GM20431 (cell line): ENCODE results near the gene FNDC8.
"Not testable (repeated sequence)": the region's sequence is repeated elsewhere in the genome, so short reads cannot be mapped to it uniquely, and the experiment has no call there.

ENCODE experiments used
- in situ Hi-C: fragments of 300-500 bp; cut with MseI, MboI; formaldehyde crosslinking; loops from one replicate; pipeline ENCODE4 v1.15.0; 2020; ENCODE audit warnings: low sequenced_read_pairs; ENCODE audit not compliant: unreplicated experiment

FNDC8 gene

GRCh38 chr17:35090707-35091106 is 30.7 kb upstream of the FNDC8 start:
- in situ Hi-C loops: not testable (repeated sequence)

GRCh38 chr17:35094902-35095301 is 26.5 kb upstream of the FNDC8 start:
- in situ Hi-C loops: no loop called here

- in situ Hi-C loops: no loop called here
These were observed 25.7 kb upstream of the FNDC8 start for GRCh38 chr17:35095741-35096140.

GRCh38 chr17:35097776-35098175 is 23.6 kb upstream of the FNDC8 start:
- in situ Hi-C loops: no loop called here

GRCh38 chr17:35099908-35100307 is 21.5 kb upstream of the FNDC8 start:
- in situ Hi-C loops: loop anchor here (25.0 kb wide), 1 partner anchor 563 kb away; no protein-coding TSS in a partner anchor

- in situ Hi-C loops: loop anchor here (25.0 kb wide), 1 partner anchor 564 kb away; no protein-coding TSS in a partner anchor
These were observed 20.4 kb upstream of the FNDC8 start for GRCh38 chr17:35101036-35101435.

GRCh38 chr17:35101725-35102124 is 19.7 kb upstream of the FNDC8 start:
- in situ Hi-C loops: loop anchor here (25.0 kb wide), 1 partner anchor 564 kb away; no protein-coding TSS in a partner anchor

GRCh38 chr17:35103271-35103670 is 18.1 kb upstream of the FNDC8 start:
- in situ Hi-C loops: loop anchor here (25.0 kb wide), 1 partner anchor 566 kb away; no protein-coding TSS in a partner anchor

- in situ Hi-C loops: loop anchor here (25.0 kb wide), 1 partner anchor 568 kb away; no protein-coding TSS in a partner anchor
These were observed 16.5 kb upstream of the FNDC8 start for GRCh38 chr17:35104844-35105450.

GRCh38 chr17:35110791-35111190 is 10.6 kb upstream of the FNDC8 start:
- in situ Hi-C loops: loop anchor here (25.0 kb wide), 1 partner anchor 573 kb away; no protein-coding TSS in a partner anchor

GRCh38 chr17:35116845-35117244 is 4.6 kb upstream of the FNDC8 start:
- in situ Hi-C loops: loop anchor here (25.0 kb wide), 1 partner anchor 580 kb away; no protein-coding TSS in a partner anchor

GRCh38 chr17:35117984-35118383 is 3.4 kb upstream of the FNDC8 start:
- in situ Hi-C loops: loop anchor here (25.0 kb wide), 1 partner anchor 581 kb away; no protein-coding TSS in a partner anchor

- in situ Hi-C loops: loop anchor here (5.0 to 25.0 kb wide), 2 partner anchors 122 to 582 kb away; no protein-coding TSS in a partner anchor
These were observed 1.8 kb upstream of the FNDC8 start, which contains the start of gene RAD51D for GRCh38 chr17:35119370-35120165. Gene RAD51D (minus strand): TSS chr17:35119860. CDS start chr17:35119613, 247 bp downstream.

- in situ Hi-C loops: loop anchor here (25.0 kb wide), 1 partner anchor 716 kb away; no protein-coding TSS in a partner anchor
These were observed 6.5 kb downstream of the FNDC8 start for GRCh38 chr17:35127751-35128514.

GRCh38 chr17:35129154-35129972 is 7.9 kb downstream of the FNDC8 start:
- in situ Hi-C loops: loop anchor here (25.0 kb wide), 1 partner anchor 717 kb away; no protein-coding TSS in a partner anchor

GRCh38 chr17:35129973-35130351 is 8.5 kb downstream of the FNDC8 start:
- in situ Hi-C loops: loop anchor here (25.0 kb wide), 1 partner anchor 718 kb away; no protein-coding TSS in a partner anchor

GRCh38 chr17:35130392-35130791 is 9.0 kb downstream of the FNDC8 start:
- in situ Hi-C loops: loop anchor here (25.0 kb wide), 1 partner anchor 718 kb away; no protein-coding TSS in a partner anchor

GRCh38 chr17:35132099-35132498 is 10.7 kb downstream of the FNDC8 start:
- in situ Hi-C loops: loop anchor here (25.0 kb wide), 1 partner anchor 720 kb away; no protein-coding TSS in a partner anchor
